NCI-H2081 (cell line): ENCODE data around the gene ZBTB46.

Experiments used
- DNase-seq, 2 experiments: peaks; one replicate each; lab custom pipeline; 2025; lab: John Stamatoyannopoulos, UW

ZBTB46 gene

DNA sequence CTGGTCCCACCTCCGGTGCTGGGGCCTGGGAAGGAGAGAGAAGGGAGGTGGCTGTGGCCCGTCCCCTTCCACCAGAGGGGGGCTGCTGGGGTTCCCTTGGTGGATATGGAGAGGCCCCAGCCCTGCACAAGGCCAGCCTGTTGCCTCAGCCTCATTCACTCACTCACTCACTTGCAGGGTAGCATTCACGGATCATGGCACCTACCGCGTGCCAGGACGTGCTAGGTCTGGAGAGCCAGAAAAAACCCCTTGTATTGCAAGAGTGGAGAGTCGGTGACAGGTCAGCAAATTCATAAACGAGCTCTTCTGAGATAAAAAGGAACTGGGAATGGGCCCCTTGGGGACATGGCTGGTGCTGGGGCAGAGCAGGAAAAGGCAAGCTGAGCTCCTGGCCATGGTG lies 6.4 kb upstream of the ZBTB46 start:
- DNase-seq: no peak

- DNase-seq: no peak
Measured at GRCh38 chr20:63836458-63837344, 5.6 kb upstream of the ZBTB46 start.

GRCh38 chr20:63835021-63835858 lies 4.2 kb upstream of the ZBTB46 start:
- DNase-seq: peak in 1 of 2 experiments; percentile 47

DNA sequence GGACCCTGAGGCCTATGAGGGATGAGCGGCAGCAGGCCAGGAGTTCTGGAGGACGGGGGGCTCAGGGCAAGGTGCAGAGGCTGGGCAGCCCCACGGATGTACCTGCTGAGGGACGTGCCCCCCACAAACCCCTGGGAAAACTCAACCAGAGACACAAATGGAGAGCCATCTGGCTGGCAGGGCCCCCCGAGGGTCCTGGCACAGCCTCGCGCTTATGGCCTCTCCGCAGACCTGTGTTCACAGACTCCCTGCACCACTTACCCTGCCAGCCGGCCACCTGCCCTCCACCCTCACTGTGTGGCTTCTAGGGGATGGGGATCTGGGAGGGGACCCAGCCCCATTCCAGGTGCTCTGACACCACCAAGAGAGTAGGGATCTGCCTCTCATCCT lies 3.4 kb upstream of the ZBTB46 start:
- DNase-seq: no peak

- no peak for DNase-seq
Measured at GRCh38 chr20:63833776-63834490, 2.9 kb upstream of the ZBTB46 start.

DNA sequence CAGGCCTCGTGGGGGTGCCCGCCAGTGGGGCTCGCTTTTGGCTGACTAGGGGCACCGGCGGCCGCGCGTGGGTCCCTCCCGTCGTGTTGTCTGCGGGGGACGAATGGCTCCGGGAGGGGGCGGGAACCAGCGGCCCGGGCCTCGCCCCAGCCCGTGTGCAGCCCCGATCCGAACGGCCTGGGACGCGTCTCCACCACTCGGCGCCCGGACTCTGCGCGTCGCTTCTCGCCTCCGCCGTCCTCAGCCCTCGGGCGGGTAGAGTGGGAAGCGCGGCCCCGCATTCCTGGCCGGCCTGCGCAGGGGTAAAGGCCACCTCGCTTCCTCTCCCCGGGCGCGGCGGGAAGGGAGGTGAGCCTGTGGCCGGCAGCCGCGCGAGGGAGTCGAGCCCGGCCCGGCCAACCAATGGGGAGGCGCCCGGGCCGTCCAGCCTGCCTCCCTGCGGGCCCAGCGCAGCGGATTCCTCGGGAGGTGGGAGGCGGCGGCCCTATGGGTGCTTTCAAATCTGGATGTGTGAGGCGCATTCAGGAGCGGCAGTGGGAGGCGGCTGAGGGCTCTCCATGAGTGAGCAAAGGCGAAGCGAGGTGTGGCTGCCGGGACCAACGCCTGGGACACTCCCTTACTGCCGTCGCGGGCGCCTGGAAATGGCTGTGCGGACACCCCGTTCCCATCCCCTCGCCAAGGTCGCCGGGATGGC lies 1.1 kb upstream of the ZBTB46 start:
- DNase-seq: no peak

DNA sequence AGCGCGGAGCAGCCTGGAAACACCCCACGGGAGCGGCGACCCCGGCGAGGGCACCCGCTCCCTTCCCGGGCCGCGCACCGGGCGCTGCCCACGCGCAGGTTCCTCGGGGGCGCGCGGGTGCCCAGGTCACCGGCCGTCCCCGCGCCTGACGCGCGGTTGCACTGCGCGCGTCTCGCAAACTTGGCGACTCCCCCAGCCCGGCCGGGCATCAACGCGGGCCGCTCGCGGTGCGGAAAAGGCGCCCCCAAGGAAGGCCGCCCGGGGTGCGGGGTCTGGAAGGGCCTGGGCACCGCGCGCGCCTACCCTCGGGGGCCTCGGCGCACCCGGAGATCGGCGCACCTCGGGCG lies 555 bp upstream of the ZBTB46 start:
- DNase-seq: no peak

DNA sequence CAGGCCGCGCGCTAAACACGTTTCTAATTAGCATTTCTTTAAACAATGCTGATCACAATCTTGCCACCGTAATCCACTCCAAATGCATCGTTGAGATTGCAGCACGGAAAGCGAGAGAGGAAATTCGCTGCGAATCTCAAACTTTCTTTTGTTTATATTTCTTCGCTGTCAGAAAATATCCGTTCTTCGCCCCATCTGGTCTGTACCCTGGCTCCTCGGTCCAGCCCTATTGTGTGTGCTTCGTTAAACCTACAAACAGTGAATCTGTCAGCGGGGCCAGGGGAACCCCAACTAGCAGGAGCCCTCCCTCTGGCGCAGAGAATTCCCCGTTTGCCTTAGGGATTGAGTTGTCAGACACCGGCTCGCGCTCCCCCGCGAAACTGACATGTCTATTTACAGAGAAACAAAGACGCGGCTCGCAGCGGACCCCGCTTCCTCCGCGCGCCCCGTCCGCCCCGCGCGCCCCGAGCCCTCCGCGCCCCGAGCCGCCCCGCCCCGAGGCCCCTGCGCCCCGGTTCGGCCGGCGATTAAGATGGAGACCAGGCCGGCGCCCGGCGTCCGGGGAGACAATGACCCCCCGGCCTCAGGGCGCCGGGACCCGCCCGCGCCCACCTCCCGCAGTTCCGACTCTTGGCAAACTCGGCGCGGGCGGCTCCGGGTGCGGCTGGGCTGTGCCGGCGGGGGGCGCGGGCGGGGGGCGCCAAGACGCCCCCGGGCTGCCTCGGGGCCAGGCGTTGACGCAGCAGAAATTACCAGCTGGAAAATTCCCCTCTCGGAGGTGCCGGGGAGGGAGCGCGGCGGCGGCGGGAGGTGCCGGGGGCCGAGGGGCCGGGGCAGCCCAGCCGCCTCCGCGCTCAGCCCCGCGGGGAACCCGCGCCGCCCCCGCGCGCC lies 874 bp downstream of the ZBTB46 start:
- no peak for DNase-seq

GRCh38 chr20:63829603-63829944 lies 1.5 kb downstream of the ZBTB46 start:
- no peak for DNase-seq

- DNase-seq: no peak
Measured at GRCh38 chr20:63828951-63829350, 2.1 kb downstream of the ZBTB46 start.

- DNase-seq: no peak
Measured at GRCh38 chr20:63828545-63828944, 2.5 kb downstream of the ZBTB46 start.

GRCh38 chr20:63828124-63828523 lies 2.9 kb downstream of the ZBTB46 start:
- DNase-seq: no peak

GRCh38 chr20:63826753-63827152 lies 4.3 kb downstream of the ZBTB46 start:
- DNase-seq: no peak

DNA sequence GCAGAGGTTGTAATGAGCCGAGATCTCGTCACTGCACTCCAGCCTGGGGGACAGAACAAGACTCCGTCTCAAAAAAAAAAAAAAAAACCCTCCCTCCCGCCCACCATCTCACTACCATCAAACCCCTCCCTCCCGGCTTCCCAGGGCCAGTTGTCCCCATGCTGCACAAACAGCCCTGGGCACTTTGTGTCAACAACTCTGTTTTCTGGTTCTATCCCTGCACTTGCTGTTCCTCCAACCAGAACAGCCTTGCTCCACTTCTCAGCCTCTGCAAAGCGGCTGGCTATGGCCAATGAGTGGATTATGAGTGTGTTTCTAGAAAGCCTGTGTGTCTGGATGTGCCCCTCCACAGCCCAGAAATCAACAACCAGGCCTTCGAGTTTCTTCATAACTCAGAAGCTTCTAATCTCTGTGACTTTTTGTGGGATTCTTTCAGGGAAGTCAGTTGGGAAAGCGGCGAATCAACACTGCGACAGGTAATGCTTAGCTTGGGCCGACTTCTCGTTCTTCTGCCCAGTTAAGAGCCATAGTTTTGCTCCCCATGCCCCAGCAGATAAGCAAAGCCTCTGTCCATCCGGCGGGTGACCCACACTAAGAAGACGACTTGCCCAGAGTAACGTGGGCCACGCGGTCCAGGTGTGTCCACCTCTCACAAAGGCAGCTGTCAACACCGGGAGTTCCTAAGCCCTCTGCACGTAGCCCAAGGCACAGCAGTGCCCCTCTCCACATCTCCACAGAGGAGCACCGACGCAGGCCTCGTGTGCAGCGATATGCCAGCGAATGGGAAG lies 5.5 kb downstream of the ZBTB46 start:
- no peak for DNase-seq

- no peak for DNase-seq
Measured at GRCh38 chr20:63823691-63824311, 7.3 kb downstream of the ZBTB46 start.

DNA sequence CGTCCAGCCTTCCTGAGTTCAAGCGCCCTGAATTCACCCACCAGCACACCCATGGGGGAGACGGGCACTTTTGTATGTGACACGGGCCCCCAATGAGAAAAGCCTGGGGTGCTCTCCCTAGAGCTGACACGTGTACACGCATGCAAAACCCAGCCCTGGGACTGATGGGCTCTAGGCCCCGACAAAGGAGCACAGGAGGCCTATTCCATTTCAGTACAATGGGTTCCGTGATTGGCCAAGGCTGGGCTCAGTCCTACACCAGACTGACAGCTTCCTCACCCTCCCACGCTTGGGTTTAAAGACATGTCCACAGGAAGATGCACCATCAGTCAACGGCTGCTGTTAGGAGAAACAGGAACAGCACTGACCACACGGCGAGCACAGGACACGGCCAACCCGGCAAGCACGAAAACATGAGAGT lies 8.8 kb downstream of the ZBTB46 start:
- no peak for DNase-seq

- DNase-seq: no peak
Measured at GRCh38 chr20:63821811-63822210, 9.3 kb downstream of the ZBTB46 start.

DNA sequence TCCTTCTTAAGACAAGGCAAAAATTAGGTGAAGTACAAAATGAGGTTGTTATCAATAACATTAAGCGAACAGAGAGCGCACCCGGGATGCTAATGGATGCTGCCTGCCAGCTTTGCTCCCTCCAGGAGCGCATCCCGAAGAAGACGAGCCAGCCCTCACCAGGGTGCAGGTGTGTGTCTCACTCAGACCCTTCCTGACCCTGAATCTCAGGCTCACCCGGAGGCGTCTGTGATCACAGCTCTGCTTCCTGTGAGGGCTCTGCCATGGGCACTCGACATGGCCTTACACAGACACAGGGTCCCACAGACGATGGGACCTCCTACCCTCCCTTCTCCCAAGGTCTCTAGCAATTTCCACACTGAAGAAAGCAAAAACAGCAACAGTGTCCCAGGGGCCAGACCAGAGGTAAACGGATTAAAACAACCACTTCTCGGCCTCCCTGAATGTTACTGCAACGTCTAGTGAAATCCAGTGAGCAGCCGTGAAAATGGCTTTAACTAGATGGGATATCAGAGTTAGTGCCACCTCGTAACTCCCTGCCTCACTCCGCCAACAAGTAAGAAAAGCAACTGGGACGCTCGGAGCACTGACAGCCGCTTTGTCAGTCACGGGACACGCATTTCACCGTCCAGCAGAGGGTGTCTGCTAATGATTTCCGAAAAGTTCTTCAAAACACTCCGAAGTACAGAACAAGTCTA lies 11.7 kb downstream of the ZBTB46 start:
- DNase-seq: no peak

- DNase-seq: no peak
Measured at GRCh38 chr20:63815615-63816253, 15.3 kb downstream of the ZBTB46 start.
